Dermis blood vessel endothelial cell (primary cell): ENCODE measurements around the gene PARP6. TPM values are rescaled to one million over a fixed set of nuclear protein-coding genes. Genes with fewer than 3 reads are reported as not detected.

Experiments used
- DNase-seq: peaks from one replicate; pipeline ENCODE4 v3.0.0; 2010
- total RNA-seq: library from RNA; depleted of rRNA; stranded (reverse); fragments of >200 nt; gene quantifications from 2 replicates; pipeline ENCODE4 v1.2.3, GENCODE V29; 2014

PARP6 gene
- total RNA-seq, 1 donor from 2014 or later = 15.7 TPM

DNA sequence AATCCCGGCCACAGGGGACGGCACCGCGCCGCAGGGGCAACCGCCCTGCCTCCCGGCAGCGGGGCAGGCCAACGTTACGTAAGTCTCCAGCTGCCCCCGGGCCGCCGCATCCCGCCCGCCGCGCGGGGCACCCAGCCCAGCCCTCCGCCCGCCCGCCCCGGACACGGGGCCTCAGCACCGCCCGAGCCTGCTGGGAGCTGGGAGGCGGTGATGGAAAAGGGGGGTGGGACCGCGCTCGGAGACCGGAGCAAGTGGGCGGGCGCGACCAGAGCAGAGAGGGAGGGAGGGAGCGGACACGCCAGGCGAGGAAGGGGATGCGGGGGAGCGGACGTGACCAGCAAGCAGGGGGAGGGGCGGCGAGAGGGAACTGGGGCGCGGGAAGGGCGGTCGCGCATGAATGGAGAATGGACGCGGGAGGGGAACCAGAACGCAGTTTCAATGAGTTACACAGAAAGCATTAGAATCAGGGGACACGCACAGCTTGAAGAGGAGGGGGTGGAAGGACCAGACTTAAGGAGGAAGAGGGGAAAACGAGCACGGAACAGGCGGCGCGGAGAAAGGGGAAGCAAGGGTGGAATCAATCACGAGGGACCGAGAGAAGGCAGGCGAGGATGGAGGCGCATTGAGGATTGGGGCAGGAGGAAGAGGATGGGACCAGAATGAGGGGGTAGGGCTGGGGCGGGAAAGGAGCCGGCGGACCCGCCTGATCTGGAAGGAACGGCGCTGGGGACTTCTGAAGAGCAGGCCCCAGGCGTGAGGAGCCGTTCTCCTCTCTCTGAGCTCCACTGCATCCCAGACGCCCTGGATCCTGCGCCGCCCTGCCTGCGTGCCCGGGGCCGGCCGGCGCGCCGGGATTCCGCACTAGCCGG lies 41.9 kb downstream of the PARP6 start:
- peak; percentile 91 for DNase-seq

DNA sequence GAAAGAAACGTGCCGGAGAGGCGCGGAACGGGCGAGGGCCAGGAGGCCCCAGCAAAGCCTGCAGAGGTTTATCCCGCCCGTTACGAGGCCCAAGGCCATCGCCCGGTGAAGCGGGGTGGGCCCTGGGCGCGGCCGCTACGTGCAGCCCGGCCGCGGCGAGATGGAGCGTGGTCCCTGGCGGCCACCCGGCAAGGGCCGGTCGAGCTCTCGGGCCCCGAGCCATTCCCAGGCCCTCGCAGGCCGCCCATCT lies 42.5 kb downstream of the PARP6 start:
- no peak for DNase-seq

DNA sequence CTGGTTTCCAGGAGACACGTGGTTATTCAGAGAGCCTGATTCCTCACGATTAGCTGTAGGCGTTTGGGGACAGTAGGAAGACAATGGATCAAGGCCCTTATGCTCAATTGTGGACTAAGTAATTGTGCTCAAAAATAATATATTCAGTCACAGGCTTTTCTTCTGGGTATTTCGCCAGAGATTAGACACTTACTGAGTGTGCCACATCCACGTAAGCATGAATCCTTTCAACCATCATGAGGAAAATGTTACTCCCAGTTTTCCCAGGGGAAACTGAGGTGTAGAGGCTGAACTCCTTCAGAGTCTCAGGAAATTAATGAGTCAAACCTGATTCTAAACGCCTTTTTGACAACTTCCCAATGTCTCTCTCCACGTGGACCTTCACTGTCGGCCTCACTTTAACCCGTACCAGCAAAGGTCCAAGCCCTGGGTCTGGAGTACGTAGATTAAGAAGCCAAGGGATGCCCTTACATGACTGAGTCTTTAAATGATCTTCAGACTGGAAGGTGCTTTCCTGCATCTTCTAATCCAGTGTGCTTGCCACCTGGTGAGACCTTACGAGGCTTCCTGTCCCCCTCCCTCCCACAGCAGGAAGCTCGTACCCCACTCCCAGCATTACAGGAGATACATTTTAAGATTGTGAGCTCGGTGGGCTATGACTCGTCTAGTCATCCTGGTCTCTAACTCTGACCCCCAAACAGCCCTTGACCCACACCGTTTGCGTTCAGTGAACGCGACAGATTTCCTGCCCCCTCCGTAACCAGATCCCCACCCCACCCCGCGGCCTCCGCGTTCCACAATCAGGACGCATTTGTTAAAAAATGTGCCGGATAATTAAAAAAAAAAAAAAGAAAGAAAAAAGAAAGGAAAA lies 43.0 kb downstream of the PARP6 start:
- DNase-seq = peak; percentile 58

DNA sequence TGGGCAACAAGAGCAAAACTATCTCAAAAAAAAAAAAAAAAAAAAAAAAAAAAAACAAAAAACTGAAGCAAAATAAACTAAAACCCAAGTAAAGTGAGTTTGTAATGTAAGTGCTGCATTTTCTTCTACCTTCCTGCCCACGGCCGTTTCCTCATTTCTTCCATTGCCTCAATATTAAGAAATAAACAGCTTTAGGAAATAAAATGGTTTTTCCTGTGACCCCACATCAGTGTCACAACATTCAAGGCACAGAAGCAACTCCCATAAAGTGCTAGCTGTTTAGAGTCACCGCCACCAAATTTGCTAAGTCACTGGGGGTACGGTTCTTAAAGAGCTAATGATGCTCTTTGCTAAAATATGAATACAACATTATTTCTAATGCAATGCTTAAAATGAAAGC lies 44.6 kb downstream of the PARP6 start:
- no peak for DNase-seq

DNA sequence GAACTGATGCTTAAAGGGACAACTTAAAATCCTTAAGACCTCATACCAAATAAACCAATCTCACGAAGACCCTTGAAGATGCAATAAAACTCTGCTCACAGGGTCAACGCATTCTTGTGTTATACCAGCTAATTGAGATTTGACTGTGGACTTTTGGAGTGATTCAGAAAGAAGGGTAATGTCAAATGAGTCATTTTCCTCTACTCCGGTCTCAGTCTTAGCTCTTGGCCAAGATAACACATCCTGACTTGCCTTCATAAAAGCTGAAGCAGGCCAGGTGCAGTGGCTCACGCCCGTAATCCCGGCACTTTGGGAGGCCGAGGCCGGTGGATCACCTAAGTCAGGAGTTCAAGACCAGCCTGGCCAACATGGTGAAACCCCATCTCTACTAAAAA lies 45.2 kb downstream of the PARP6 start:
- peak; percentile 94 for DNase-seq

DNA sequence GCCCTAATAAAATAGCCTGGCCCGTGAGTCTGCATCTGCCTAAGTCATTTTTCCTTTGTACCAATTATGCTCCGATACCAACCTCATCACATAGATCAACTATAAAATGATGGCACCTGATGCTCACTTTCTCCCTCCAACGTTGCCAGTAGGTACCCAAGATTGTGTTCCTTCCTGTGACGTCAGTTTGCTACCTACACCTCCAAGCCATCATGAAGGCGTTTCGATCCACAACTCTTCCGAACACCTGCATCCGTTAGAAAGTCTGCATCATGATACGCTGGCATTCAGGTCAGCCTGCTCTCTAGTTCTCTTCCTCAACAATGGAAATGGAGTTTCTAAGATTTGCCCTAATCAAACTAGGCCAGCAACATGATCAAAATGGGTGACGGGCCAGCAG lies 49.1 kb downstream of the PARP6 start:
- DNase-seq = no peak

DNA sequence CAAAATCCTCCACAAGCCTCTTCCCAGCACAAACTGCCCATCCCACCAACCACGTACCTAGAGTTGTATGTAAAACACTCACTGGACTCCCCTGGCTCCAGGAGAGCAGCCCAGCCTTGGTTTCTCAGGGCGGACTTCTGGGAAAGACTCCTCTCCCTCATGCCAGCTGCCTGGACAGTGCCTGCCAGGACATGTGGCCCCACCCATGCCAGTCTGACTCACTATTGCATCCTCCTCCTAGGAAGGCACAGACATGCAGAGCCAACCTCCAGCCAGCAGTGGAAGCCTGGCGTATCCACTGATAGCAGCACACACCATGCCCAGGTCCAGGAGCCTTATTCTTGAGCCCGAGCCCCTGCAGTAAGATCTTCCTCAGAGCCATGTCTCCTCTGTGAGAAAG lies 50.0 kb downstream of the PARP6 start:
- peak; percentile 51 for DNase-seq

DNA sequence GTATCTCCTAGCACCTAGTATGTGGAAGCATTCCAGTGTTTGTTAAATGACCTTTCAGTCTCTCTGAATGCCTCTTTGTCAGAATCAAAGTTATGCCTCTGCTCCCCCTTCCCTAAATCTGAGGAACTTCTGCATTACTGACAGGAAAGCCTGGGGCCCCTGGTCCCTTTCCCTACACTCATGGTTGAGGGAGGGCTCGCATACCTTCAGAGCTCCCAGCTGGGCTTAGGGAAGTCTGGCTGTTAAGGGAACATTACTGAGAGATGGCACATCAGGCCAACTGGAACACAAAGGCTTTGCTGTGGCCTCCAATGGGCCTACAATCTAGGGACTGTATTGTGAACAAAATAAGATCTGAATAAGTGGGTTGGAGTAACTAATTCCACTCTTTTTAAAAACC lies 51.7 kb downstream of the PARP6 start:
- no peak for DNase-seq

DNA sequence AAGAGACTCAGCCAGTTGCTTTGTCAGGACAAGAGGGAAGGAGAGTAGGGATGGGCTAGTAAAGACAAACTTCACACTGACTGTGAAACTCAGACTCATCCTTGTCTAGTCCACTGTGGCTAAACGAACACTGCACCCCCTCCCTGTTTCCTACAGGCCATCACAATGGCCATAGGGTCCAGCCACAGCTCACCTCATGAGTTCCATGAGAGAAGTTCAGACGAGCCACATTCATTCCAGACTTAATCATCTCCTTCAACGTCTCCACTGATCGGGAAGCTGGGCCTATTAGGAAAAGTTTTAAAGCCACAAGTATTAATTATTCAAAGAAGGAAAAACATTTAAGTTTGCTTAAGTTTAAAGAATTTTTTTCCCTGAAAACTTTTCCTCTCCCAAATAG lies 55.1 kb downstream of the PARP6 start:
- no peak for DNase-seq

DNA sequence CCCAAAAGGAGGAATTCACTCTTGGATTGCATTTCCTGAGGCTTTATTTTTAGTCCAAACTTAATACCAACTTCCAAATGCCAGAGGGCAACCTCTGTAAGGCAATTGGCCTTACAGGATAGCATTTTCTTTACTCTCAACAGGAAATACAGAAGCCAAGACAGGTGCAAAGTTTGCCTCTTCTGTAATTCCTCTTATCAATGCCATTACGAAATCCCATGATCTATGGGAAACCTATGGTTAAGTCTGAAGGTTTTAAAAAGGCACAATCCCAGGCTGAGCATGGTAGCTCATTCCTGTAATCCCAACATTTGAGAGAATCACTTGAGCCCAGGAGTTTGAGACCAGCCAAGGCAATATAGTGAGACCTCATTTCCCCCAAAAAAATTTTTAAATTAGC lies 56.3 kb downstream of the PARP6 start:
- DNase-seq = no peak

DNA sequence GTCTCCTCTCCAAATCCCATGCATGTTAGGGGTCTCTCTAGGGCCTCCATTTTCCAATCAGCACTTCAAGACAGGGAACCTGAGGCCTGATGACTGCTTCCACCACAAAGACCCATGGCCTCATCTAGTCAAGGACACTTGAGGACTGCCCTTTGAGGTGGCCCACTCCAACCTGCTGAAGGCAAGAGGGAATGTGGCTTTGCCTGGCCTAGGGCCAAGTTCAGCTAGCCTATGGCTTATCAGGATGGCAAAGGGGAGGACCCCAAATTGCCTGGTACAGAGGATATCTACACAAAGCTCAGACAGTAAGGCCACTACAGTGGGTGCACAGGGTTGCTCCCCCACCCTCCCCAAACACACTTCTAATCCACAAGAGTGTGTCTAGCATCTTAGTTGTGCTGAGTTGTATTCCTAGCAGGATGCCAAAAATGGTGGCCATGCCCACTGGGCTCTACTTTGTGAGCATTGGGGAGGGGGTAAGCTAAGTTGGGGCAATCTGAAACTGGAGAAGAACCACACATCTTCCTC lies 64.7 kb downstream of the PARP6 start:
- DNase-seq = no peak

DNA sequence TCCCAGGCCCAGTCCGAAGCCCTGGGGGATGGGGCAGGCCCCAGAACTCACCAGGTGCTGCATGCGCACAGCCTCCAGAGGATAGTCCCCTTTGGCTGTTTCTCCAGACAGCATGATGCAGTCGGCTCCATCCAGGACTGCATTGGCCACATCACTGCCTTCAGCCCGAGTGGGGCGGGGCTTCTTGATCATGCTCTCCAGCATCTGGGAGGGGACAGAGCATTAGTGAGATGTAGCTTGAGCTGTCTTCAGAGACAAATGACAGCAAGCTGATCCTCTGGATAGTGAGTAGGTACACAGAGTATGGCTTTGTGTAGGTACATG lies 65.7 kb downstream of the PARP6 start:
- DNase-seq = no peak

DNA sequence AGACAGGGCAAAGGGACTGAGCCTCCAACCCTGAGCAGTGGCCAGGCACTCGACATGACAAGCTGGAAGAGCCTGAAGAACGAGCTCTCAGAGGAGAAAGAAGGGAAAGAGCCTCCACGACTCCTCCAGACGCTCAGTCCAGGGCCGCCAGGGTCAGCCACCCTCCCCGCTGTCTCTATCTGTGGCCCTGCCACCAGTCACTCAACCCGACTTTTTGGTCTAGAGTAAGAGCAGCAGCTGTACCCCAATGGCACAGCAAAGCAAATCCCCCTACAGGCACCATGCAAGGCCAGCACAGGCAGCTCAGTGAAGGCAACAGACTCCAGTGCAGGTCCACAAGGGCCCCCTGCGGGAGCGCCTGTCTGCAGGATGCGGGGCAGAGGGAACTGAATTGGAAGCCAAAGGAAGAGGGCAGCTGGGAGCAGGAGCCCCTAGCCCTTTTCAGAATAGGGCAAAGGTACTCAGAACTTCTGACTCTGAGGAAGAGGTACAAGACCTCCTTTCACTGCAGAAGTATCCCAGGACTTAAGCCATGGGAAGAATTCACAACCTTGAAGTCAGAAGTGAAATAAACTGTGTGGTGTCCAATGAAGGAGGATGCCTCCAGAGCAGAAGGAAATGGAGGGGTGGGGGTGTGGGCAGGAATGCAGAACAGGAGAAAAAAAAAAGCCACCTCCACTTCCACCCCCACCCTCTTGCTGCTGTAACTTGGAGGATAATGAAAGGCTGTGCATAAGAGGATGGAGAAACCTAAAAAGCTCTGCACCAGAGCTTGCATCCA lies 66.3 kb downstream of the PARP6 start:
- DNase-seq = no peak

DNA sequence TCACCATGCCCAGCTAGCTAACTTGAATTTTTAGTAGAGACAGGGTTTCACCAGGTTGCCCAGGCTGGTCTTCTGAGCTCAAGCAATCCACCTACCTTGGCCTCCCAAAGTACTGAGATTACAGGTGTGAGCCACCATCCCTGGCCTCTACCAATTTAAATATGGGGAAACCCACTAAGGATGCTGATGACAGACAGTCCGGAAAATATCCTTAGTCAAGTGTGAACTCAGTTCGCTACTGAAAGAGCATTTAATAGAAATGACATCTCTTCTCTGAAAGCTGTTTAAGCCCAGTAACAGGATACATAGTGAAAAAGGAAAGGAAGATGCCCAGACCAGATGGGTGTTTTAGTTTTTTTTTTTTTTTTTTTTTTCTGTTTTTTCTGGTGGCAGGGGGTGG lies 67.1 kb downstream of the PARP6 start:
- DNase-seq = no peak

DNA sequence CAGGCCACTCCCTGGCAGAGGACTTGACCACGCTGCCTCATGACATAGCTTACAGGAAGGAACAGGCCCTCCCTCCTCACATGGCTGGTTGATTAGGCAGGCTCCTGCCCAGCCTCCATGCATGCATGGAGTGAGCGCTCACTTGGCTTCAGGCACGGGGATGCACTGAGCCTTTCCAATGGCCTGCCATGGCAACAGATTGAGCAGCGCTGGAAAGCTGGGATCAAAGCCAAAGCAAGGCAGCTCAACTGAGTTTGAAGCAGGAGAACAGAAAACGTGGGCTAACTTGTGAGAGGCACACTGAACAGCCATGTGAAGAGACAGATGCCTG lies 68.9 kb downstream of the PARP6 start:
- DNase-seq = peak; percentile 93

DNA sequence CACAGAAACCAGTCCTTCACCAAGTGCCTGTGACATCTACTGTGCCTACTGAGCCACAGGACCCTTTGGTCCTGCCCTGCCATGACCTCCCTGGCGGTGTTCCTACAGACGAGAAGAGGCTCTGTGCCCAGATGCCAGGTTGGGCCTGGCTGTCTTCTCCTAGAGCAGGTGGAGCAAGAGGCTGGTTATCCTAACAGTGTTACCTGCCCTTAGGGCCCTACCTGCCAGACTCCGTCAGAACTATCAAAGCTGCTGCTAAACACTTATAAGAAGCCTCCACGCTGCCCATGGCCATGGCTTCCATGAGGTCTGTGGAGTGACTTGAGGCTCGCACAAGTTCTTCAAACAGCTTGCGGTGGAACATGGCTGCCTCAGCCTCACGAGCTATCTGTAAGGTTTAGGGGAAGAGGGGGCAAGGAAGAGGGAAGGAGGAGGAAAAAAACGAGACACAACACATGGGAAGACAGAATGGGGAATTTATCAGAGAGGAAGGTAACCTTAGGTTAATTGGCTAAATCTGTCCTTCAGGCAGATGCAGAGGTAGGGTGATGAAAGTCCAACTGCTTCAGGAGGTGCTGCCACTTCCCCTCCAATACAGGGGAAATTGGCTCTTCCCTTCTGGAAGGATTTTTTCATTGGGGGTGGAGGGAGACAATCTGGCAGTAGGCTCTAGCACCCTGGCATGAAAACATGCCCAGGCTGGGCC lies 69.4 kb downstream of the PARP6 start:
- DNase-seq = no peak

DNA sequence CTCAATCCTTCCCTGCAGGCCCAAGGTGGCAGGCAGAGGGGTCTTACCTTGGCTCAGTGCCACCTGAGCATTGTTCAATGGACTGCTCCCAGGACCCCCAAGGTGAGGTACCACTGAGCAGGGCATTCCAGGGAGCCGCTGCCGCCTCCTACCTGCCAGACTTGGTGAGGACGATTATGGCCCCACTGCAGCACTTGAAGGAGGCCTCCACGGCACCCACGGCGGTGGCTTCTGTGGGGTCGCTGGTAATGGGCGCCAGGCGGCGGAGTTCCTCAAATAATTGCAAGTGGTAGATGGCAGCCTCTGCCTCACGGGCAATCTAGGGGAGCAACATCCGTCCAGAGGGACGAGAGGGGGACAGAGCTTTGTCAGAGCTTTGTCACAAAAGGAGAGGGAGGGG lies 70.1 kb downstream of the PARP6 start:
- no peak for DNase-seq

DNA sequence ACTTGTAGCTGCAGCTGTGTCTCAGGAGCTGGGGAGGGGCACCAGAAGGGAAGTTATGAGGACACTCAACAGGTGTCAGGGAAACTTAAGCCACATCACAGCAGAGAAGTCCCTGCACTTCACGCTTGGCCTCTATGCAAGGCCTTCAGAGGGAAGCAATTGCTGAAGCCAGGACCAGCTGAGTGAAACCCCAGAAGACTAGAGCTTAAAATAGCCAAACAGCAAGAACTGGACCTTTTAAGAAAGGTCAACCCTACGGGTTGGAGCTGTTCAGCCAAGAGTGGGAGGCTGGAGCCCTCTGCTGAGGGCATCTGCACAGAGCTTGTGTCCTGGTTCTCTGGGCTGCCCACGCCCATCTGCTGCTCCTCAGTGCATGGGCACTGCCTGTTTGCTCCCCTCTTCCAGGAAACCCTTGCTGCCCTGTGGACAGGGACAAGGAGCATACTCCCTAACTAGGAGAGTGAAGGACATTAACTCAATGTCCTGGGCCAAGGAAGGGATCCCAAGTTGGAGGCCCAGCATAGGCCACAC lies 70.9 kb downstream of the PARP6 start:
- no peak for DNase-seq

DNA sequence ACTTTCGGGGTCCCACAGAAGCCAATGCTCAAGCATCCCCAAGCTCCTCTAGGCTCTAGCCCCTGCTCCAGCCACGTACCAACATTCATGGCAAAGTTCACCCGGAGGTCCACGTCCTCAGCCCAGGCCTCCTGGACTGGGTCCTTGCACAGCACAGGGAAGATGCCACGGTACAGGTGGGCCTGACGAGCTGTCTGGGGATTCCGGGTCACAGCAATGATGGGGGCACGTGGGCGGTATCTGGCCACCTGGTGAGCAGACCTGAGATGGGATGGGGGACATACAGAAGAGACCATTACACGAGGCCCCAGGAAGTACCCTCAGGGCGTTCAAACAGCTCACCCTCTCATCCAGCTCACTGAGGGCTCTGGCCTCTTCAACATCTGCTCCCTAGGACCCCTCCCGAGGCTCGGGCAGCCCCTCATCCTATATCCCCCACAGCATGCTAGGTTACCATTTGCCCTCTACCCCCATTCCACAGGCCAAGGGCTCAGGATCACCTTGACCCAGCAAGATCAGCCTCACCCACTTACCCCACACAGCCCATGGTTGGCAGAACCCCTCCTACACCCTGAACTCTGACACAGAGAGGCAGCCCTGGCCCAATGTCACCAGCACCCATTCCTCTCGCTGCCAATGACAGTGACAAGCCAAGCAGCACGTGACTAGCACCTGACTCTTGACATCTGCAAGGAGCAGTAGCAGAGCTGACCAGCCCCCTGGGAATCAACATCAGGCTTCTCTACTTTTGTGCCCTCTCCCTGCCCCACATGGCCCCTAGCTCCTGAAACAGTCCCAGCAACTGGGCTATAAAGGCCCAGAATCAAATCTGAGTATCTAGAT lies 71.7 kb downstream of the PARP6 start:
- DNase-seq = no peak

DNA sequence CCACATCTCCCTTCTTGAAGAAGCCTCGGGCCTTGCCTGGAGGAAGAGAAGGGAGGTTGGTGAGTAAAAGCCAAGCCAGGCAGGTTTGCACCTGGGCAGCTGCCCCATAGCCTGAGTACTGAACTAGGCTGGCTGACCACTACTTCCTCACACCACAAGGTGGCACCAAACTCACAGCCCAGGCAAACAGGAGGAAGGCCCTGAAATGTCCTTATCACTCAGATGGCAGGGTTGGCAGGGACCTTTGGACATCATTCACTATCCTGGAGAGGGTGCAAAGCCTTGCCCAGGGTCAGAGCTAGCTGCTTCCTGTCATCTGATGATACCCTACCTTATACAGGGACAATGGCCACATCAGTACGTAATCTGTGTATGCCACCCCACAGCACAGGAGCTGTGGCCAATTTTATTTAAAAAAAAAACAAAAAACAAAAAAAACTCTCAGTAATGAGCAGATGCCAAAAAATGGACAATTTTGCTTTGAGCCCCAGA lies 72.6 kb downstream of the PARP6 start:
- peak; percentile 90 for DNase-seq

DNA sequence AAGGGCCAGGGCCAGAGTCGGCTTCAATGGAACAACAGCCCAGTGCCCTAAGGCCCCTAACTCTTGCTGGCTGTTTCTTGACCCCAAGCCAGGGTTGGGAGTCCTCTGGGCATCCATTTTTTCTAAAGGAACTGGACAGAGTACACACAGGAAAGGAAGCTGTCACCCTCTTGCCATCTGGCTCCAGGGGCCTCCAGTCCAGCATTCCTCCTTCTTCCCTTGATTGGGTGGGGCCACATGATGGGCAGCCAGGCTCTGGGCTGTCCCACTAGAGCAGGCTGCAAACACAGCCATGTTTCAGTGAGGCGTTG lies 73.2 kb downstream of the PARP6 start:
- no peak for DNase-seq
